Keratinocyte (primary cell): ENCODE results near the gene TMEM163.

Source experiments
- EZH2 ChIP-seq: IDR thresholded peaks from one replicate; pipeline ENCODE4 v1.6.1; 2012; ENCODE audit warnings: inconsistent platforms, mild to moderate bottlenecking, low read length, moderate library complexity
- TF ChIP-seq, protein P1 (sequence below), 3 experiments: IDR thresholded peaks in 1 of 3; conservative IDR thresholded peaks in 1 of 3; optimal IDR thresholded peaks in 1 of 3; 2 replicates in 2 of 3; 3 replicates in 1 of 3; pipeline versions ENCODE3 to v1.5.1; 2011; ENCODE audit warnings: low read length in 3 of 3, mild to moderate bottlenecking in 3 of 3, moderate library complexity in 2 of 3, control low read depth in 1 of 3, inconsistent platforms in 1 of 3; ENCODE audit not compliant: insufficient read depth in 2 of 3; ENCODE audit errors: extremely low read depth in 1 of 3

DNA sequence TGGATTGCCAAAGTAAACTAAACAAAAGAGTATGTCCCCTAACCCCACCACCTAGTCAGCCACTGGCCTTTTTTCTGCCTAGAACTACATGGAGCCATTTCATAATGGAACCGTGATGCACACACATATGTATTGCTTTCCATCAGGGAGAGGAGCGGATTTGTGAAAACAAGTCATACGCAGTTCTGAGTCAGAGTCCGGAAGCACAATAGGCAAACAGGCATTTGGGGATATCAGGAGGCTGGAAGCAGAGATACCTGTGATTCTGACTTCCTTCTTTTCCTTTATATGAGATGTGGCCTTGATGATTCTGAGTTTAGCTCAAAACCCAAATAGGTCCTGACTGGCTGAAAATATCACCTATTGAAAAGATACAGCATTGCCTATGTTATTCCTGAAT, 93.5 kb downstream of the TMEM163 start:
- TF ChIP-seq, protein P1, sequence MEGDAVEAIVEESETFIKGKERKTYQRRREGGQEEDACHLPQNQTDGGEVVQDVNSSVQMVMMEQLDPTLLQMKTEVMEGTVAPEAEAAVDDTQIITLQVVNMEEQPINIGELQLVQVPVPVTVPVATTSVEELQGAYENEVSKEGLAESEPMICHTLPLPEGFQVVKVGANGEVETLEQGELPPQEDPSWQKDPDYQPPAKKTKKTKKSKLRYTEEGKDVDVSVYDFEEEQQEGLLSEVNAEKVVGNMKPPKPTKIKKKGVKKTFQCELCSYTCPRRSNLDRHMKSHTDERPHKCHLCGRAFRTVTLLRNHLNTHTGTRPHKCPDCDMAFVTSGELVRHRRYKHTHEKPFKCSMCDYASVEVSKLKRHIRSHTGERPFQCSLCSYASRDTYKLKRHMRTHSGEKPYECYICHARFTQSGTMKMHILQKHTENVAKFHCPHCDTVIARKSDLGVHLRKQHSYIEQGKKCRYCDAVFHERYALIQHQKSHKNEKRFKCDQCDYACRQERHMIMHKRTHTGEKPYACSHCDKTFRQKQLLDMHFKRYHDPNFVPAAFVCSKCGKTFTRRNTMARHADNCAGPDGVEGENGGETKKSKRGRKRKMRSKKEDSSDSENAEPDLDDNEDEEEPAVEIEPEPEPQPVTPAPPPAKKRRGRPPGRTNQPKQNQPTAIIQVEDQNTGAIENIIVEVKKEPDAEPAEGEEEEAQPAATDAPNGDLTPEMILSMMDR (optimal IDR thresholded peaks at IDR 0.05 in 1 of 3, IDR thresholded peaks at IDR 0.05 in 1 of 3, conservative IDR thresholded peaks at IDR 0.05 in 1 of 3; ENCODE audit: extremely low read depth in 1 of 3, insufficient read depth in 2 of 3, low read length in 3 of 3) = no peak
- no peak for TF ChIP-seq EZH2
